Body of pancreas (tissue), 4 donors: ENCODE results near the gene AKT1.

Source experiments
- CTCF ChIP-seq, 7 experiments: fragments of 450-650 bp in 4 of 7; fragments of 200-600 bp in 3 of 7; sonication (generic) in 3 of 7; IDR thresholded peaks; one replicate each; pipeline ENCODE4 v1.5.1; 2016 to 2019; ENCODE audit warnings: antibody characterized with exemption in 7 of 7
- POLR2A ChIP-seq, 3 donors: fragments of 450-650 bp; IDR thresholded peaks; one replicate each; pipeline ENCODE4 v1.6.1; 2016; ENCODE audit warnings: antibody characterized with exemption in 3 of 3, mild to moderate bottlenecking in 2 of 3

DNA sequence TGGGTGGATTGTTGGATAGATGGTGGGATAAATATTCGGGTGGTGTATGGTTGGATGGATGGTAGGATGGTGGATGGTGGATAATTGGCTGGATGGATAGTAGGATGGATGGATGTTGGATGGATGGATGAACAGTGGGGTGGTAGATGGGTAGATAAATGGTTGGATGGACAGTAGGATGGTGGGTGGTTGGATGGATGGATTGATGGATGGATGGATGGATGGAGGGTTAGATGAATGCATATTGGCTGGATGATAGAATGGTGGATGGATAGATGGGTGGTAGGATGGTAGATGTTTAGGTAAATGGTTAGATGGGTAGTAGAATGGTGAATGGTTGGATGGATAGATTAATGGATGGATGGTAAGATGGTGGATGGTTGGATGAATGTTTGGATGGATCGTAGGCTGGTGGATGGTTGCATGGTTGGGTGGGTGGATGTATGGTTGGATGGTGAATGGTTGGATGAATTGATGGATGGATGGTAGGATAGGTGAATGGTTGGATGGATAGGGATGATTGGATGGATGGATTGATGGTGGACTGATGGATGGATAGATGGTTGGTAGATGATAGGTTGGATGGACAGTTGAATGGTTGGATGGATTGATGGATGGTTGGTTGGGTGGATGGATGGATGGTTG is 28.9 kb upstream of the AKT1 start:
- TF ChIP-seq POLR2A (IDR thresholded peaks at IDR 0.05) (no peak), CTCF (IDR thresholded peaks at IDR 0.05) (no peak)
